Heart left ventricle (tissue), 13 donors: ENCODE data around the gene YIF1B.

ENCODE experiments used
- CTCF ChIP-seq, 12 donors: fragments of 200-600 bp; sonication (generic) in 4 of 12; IDR thresholded peaks; one replicate each; pipeline versions ENCODE4 v1.5.0 to v1.8.0; 2018 to 2022; ENCODE audit warnings: antibody characterized with exemption in 12 of 12, mild to moderate bottlenecking in 5 of 12
- POLR2A ChIP-seq, 2 donors: fragments of 450-650 bp; IDR thresholded peaks; one replicate each; pipeline ENCODE4 v1.6.1; 2017; ENCODE audit warnings: antibody characterized with exemption in 2 of 2, mild to moderate bottlenecking in 2 of 2, moderate library complexity in 2 of 2
- donor health status: ischemic (EF 13 %, LVEDD 7.1; RV severe dilation, severe dysfunction).
- donor health status: DM: no; HTN: yes; CAD: no.
- donor health status: DM: no; HTN: no; CAD: no.
- donor health status: ischemic (EF 25% LVEDD 6.9; RV normal size, moderate dysfunction).
- donor health status: ischemic (EF 25% LVEDD 5.7; RV mildly dilated, moderate dysfunction).
- donor health status: ischemic (EF 35%, LVEDD 5.7; RV mildly dilated, moderate dysfunction).
- donor health status: nonischemic (EF 11% LVEDD 7.7; RV severe dilation, severe dysfunction).
- donor health status: DM: yes; HTN: yes; CAD: no.
- donor health status: PGD.
- donor health status: ischemic (EF 29% LVEDD 5.4; RV normal size, mild dysfunction).
- donor health status: nonischemic (EF 23%, LVEDD 6.1; RV moderate dilation, normal function).

- TF ChIP-seq CTCF (IDR thresholded peaks at IDR 0.05) (no peak), POLR2A (IDR thresholded peaks at IDR 0.05) (no peak)
These were observed 825 bp upstream of the YIF1B start for GRCh38 chr19:38316477-38317067.
